SKM-1 (cell line): ENCODE results near the gene HNRNPM.

ENCODE experiments used
- DNase-seq: peaks from one replicate; lab custom pipeline; 2025; ENCODE audit not compliant: unreplicated experiment; lab: John Stamatoyannopoulos, UW

The HNRNPM gene

DNA sequence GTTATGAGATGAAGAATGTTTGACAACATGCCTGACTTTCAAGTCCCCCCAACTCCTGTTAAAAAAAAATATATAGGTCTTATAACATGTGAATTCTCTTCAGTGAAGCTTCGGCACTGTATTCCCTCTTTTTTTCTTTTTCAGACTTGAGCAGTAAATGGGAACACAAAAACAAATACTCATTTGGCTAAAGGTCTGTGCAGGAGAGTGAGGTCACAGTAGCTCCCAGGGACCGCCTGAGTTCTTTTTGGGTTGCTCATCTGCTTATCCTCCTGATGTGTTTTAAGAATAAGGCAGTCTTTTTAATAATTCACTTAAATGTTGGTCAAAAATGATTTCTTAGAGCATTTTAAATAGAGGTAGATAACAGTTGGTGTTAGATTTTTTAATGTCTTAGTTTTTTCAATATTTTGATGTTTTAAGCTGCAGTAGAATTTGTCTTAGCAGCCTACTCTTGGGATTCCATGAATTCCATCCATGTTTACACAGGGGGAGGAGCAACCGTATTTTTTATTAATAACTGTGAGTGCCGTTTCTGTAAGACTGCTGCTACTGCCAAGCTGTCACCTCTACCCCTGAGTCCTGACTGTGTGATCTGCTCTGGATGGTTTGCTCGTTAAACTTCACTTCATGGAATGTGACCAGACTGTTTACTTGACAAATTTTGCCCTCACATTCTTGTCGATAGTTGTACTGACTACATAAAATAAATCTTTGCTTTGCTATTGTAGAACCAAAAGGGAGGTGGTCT lies 14.9 kb downstream of the HNRNPM start:
- DNase-seq, result no peak

DNA sequence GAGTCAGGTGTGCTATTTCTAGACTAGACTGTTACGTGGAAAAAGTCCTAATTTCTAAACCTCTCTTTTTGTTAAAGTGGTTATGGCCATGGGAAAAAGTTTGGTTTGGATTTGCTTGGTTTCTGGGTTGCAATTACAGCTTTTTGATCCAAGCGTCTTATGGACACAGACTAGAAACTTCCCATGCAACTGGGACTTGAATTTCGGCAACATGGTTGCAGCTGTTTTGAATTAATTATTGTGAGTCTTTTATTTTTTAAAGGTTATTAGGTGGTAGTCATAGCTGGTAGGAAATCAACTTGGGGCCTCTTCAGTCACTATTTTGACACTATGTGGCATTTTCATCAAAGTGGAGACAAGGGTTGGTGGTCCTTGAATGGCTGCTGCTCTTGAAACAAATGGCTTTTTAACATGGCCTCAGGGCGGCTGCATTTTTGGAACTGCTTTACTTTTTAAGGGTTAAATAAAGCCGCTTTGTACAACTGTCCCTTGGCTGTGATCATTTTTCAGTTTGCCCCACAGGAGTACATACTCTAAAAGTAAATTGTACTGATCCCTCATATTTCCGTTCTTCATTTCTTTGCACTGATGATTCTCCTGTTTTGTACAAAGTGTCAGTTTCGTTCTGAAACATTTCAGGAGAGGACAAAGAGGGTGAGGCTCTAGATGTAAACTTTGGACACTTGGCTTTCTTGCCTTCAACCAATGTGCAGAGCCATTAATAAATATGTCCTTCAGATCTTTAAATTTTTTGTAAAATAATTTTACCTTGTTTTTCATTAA lies 15.9 kb downstream of the HNRNPM start:
- DNase-seq, result no peak

DNA sequence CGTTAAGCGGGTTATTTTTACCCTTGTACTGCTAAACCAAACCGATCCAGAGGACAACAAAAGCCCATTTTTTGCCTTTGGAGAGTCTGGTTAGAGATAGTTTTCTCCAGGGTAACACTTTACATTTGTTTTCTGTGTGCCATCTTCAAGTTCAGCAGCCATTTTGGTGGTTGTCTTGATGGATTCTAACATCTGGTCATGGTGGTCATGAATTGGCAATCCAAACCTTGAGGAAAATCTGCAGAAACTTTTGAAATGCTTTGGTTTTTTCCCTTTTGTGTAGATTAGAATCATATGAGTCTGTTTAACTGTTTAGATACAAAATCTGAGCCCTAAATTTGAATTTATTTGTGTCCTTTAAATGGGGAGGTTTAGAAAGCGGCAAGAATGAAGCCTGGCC lies 16.6 kb downstream of the HNRNPM start:
- DNase-seq, result no peak

DNA sequence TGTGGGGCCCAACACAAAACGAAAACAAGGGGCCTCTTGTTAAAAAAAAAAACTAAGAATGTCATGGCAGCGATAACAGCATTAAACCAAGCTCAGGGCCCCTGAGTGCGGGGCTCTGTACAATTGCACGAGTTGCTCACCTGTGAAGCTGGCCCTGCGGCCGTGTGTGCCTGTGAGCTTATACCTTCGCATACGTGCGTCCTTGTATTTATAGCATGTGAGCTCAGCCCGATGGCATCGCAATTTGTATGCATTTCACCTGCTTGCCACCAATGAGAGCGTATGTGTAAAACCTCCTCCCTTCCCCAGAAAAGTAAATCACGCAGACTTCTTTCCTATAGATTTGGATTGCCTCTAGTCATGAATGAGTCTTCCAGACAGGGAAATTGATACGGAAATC lies 17.1 kb downstream of the HNRNPM start:
- DNase-seq, result no peak

DNA sequence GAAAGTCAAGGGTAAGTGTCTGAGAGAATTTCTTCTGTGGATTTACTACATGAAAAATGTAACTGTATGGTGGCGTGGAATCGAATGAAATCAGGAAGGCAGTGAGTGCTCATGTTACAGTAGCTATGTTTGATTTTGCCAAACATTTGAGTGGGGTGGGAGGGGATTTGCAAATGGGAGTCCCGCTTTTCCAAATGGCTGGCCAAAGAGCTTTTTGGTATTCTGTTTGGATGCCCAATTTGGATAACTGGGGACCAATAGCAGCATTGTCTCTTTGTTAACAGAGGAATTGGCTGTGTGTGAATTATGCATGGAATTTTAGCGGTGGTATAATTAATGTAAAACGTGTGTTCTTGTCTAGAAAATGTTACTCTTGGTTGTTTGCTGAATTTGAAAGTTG lies 17.8 kb downstream of the HNRNPM start:
- DNase-seq, result no peak

DNA sequence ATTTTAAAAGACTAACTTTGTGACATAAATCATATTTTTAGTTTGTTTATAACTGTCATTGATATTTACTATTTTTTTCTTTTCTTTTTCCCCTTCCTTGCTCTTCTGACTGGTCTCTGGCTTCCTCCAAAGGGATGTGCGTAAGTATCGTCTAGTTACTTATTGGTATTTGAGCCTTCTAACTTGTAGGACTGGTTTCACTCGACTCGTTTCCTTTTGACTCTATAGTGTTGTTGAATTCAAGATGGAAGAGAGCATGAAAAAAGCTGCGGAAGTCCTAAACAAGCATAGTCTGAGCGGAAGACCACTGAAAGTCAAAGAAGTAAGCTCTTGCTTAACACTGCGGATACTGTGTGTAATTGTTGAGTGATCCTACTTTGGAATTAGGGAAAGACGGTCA lies 18.6 kb downstream of the HNRNPM start:
- no peak for DNase-seq

DNA sequence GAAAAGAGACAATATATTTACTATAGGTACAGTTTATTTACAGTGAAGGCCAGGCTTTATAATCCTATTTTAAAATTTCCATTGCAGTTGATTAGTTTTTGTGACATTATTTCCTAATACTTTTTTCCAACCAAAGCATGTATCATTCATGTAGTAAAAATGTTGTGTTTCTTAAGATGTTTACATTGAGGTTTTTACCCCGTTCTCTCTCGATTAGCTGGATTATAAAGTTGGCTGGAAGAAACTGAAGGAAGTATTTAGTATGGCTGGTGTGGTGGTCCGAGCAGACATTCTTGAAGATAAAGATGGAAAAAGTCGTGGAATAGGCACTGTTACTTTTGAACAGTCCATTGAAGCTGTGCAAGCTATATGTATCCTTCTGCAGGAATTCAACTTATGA lies 21.2 kb downstream of the HNRNPM start:
- no peak for DNase-seq

DNA sequence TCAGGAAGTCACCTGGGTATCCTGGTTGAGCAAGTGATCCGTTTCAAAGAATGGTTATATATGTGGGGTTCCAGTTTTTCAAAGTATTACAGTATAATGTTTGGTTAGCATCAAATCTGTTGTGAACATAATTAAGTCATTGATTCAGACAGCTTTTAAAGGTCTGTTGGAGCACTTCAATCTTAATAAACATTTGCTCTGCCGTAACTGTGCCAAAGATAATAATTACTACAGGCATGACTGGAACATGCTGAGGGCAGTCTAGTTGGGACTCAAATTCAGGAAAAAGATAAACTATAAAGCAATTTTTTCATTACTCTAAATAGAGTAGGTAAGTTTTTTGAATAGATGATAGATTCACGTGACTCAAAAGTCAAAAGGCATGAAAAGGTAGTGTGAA lies 23.3 kb downstream of the HNRNPM start:
- no peak for DNase-seq

DNA sequence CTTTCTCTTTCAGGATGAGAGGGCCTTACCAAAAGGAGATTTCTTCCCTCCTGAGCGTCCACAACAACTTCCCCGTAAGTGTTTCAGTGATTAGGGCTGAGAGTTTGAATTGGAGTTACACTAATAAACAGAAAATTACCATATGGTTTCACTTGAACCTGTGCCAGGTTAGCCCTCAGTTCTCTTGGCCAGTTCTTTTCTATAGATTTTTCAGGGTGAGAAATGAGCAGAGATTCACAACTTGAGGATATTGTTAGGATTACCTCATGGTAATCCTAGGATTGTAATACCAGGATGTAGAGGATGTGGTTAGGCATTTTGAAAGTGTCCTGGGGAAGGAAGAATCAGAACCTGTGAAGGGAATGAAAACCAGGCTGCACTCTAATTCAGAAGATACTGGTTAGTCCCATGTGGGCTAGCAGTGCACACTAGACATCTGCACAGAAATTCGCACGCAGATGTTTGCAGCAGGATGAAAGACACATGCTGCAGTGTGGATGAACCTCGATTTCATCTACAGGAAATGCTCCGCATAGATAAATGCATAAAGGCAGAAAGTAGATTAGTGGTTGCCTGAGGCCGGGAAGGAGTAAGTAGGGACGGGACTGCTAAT lies 24.1 kb downstream of the HNRNPM start:
- no peak for DNase-seq

DNA sequence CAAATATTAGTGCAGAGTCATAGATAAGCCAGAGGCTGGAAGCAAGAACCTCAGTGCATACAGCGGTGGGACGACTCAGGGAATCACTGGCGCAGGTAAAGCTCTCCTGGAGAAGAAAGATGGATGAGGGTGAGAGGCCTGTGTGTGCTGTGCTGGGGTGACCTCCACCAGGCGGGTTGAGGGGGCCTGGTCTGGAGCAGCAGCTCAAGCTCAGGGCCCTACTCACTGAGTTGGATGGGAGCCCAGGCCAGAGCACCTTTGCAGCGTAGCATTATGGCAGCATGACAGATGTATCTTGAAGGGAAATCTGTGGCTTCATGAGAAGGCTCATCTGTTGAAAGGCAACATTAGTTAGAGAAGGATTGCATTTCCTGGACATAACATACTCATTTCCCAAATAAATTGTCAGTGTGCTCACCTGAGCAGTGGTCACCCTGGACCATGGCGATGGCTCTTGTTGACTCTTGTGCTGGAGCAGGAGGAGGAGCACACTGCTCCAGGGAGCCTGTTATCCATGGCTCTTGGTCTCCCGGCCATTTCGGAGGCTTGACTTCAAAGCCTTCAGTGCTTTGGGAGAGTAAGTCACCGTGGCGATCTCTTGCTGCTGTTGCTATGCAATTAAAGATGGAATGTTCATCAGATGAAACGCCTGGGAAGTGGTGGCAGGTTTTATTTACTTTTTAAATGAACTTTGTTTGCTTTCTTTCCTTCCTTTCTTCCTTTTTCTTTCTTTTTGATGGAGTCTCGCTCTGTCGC lies 25.0 kb downstream of the HNRNPM start:
- DNase-seq, result no peak

DNA sequence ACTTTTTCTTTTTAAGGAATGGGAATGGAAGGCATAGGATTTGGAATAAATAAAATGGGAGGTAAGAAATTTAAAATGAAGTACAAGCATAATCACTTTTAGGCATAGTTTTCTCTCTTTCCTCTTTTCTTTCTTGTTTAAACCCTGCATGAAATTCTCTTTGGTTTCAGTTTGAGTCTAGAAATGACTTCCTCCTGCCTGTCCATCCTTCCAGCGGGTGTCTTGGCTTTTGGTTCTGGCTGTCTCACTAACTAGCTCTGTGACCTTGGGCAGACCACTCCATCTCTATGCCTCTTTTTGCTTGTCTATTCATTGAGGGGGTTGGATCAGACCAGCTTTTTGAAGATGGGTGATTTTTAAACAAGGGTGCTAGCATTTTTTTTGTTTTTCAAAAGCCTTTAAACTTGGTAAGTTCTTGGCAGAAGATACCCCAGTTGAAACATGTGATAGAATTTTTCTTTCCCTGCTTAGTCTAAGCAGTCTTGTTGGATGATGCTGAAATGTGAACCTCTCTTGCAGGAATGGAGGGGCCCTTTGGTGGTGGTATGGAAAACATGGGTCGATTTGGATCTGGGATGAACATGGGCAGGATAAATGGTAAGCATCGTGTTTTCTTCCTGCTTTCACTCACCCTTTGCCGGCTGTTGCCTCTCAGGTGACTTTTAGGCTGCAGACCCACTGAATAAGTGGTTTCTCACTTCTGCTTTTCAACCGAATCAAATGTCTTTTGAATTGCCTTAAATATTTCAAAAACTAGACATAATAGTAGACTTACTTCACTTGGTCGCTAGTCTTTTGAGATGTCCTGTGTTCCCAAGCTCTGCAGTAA lies 29.1 kb downstream of the HNRNPM start:
- DNase-seq, result no peak

DNA sequence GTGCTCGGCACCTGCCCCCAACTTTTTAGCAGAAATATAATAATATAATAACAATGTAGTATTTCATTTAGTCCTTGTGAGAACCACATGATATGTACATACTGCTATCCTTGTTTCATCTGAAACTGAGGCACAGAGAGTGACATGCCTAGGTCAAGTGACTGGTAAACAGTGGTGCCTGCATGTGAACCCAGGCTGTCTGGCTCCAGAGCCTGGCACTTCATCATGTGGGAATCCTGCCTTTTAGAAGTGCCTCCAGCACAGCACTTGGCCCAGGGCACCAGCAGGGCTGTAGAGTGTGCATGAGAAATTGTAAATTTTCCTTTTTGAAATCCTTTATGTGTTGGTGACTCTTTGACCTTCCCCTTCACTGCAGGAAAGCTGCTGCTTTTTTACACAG lies 30.2 kb downstream of the HNRNPM start:
- no peak for DNase-seq

DNA sequence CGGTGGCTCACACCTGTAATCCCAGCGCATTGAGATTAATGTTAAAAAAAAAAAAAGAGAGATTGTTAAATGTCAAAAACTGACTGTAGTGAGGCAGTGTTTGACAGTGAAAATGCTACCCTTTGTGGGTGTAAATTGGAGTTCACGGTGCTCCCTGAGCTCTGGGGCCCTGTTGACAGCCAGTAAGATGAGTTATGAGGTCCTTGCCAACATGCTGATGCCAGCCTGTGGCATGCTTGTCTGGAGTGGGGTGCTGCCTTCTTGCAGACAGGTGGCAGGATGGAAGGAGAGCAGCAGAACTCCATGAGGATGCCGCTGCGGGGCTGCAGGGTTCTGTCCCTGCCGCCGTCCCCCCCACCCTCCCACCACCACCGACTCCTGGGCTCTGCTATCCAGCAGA lies 31.7 kb downstream of the HNRNPM start:
- DNase-seq, result no peak

DNA sequence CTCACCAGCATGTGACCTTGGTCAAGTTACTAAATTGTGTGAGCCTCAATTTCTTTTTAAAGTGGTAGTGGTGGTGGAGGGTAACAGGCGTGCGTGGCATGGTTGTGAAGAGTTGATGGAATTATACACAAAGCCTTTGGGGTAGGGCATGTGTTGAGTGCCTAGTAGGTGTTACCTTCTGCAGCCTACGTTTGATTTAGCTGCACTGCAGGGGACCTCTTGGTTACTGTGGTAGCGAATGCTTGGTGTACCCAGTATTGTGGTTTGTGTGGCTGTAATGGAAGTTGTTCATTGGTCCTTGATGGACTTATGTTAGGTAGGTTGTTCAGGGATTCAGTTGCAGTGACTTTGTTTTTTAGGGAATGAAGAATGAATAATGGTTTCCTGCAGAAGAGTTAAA lies 33.1 kb downstream of the HNRNPM start:
- no peak for DNase-seq

DNA sequence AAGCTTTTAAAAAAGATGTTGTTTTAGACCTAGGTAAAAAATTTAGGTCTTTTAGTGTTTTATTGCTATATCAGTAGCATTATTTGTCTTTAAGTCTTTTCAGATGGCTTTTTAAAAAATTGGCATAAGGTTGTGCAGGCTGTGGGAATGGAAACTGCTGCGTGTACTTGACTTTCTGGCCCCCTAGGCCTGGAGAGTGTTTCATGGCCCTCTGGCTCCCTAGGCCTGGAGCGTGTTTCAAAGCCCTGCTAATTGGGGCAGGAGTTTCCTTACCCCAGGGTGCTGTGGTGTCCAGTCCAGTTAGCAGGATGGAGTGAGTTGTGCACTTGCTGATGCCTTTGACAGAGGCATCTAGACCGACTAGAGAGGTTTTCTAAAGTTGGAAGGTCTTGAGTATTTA lies 33.8 kb downstream of the HNRNPM start:
- DNase-seq, result no peak

DNA sequence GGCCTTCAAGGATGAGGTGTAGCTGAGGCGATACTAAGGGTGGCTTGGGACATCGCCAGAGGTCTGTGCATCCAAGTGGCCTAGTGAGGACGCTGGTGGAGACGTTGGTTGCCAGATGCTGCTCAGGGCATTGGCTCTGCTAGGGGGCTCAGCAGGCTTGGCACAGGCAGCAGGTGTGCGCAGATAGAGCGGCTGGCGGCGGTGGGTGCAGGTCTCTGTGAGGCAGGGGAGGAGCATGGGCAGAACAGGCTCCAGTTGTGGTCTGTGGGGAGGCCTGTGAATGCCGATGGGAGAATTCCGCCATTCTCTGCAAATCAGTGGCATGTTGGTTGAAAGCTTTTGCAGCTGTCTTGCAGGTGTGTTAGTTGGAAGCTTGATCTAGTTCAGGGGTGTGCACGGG lies 36.4 kb downstream of the HNRNPM start:
- DNase-seq, result no peak

DNA sequence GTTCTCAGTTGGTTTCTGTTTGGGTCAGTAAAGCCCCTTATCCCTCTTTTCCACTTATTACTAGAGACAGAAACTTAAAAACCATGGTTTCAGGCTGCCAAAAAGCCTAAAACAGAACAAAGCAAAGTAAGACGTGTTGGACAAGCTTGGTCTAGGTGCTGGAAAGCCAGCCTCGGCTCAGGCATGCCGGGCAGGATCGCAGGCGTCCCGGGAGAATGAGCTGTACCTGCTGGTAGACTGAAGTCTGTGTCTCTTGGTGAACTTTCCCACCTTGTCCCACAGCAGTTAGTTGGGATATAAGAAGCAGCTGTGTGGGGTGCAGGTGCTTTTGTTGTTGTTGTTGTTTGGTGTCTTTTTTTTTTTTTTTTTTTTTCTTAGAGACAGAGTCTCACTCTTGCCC lies 36.8 kb downstream of the HNRNPM start:
- DNase-seq, result no peak

DNA sequence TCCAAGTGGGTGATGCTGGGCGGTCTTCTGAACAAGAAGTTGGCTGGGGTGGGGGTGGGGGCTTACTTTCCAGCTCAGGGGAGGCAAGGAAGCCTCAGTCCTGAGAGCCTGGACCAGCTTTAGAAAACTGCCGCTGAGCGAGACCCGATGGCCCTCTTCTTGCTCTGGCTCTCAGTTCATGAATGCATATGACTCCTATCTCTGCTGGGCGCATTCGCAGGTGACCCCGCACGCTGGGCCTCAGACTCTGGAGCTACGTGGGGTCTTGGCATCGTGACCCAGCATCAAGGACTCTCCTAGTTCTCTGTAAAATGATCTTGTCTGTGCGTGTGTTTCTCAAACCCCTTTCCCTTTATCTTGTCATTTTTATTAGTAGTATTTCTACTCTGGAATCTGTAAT lies 37.9 kb downstream of the HNRNPM start:
- DNase-seq, result no peak

DNA sequence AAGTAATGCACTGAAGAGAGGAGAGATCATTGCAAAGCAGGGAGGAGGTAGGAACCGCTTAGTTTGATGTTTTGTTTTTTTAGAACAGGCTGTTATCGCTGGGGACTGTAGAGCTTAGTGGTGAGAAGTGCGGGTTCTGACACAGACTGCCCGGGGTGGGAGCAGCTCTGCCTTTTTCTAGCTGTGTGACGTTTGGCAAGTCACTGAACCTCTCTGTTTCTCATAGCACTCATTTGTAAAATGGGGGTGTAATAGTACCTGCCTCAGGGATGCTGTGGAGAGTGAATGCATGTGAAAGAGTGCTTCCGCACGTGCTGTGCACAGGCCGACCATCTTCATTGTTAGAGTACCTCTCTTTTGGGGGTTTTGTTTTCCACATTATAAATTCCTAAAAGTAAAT lies 38.4 kb downstream of the HNRNPM start:
- DNase-seq, result no peak

DNA sequence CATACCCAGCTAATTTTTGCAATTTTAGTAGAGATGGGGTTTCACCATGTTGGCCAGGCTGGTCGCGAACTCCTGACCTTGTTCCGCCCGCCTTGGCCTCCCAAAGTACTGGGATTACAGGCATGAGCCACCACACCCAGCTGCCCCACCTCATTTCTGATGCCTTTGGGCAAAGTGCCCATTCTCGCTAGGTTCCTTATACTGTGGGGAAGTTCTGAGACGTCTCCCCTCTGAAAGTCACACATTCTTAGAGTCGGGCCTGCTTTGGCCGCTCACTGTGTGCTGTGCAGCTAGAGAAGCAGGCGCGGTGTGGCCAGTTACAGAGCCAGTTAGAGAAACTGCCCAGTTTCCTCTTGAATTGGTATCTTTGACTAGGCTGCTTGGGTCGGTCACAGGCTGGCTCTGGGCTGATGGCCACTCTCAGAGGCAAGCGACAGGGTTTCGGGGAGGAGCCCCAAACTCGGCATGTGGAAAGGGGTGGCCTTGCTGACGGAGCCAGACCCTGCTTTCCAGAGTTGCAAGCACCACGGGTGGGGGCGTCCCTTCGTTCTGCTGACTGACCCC lies 39.6 kb downstream of the HNRNPM start:
- no peak for DNase-seq
